Fibroblast of mammary gland (primary cell): ENCODE measurements around the gene RNF34.
A peak's percentile ranks its signal among the peaks of the same experiment; 100 is the strongest.

ENCODE experiments used
- DNase-seq: peaks from one replicate; pipeline ENCODE4 v3.0.0-alpha.2; 2010; ENCODE audit warnings: low read depth
- H3K4me3 ChIP-seq: 2 replicates; pipeline ENCODE4 v1.5.1; 2011; ENCODE audit warnings: low read depth, mild to moderate bottlenecking, low read length, moderate library complexity; ENCODE audit not compliant: control insufficient read depth
- CTCF ChIP-seq: conservative IDR thresholded peaks from 2 replicates; pipeline ENCODE4 v1.5.1; 2011; ENCODE audit warnings: low read depth, low read length, inconsistent platforms; ENCODE audit not compliant: control insufficient read depth, insufficient read depth

Gene RNF34

DNA sequence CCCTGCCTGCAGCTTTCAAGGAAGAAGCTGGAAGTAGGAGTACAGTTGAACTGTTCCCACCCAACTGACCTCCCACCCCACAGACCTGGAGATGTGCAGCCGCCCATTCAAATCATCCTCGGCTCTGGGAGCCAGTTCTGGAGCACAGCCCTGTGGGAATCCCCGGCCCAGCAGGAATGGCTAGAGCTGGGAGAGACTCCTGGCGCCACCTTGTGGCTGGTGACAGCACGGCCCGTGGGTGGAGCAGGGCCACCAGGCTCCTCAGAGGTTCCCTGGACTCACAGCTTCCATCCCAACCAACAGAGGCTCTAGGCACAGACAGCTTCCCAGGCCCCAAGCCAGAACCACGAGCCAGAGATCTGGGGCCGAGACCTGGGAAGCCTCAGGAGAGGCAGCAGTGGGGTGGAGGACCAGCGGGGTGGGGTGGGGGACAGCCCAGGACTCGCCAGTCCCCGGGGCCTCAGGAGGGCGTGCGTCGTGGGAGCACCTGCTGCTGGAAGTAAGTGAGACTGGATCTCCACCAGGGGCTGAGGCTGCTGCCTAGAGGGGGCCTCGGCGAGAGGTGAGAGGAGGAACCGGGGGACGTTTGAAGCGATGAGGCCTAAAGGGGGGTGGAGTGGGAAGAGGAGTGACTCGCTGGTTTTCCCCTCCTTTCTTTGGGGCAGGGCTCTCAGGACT is 43.4 kb downstream of the RNF34 start:
- no peak overlapping the region for H3K4me3 ChIP-seq
- DNase-seq: peak; percentile 73
- TF ChIP-seq CTCF: peak; percentile 91

GRCh38 chr12:121443911-121444841 is 44.3 kb downstream of the RNF34 start:
- no peak overlapping the region for H3K4me3 ChIP-seq
- DNase-seq: no peak
- TF ChIP-seq CTCF: no peak

DNA sequence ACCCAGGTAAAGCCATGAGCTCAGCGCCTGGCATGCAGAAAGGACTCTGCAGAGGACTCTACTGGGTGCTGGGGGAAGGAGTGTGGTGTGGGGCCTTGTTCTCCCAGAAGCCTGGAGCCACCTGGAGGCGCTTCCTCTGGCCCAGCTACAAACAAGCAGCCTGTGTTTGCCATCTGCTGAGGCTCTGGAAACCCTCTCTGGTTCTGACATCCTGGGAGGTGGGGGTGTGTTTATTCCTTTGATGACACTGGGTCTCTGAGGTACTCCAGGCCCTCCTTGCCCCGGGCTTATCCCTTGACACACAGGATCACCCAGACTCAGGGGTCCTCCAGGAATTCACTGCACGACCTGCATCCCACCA is 44.9 kb downstream of the RNF34 start:
- no peak for DNase-seq
- no peak for TF ChIP-seq CTCF
- H3K4me3 ChIP-seq: no peak overlapping the region

DNA sequence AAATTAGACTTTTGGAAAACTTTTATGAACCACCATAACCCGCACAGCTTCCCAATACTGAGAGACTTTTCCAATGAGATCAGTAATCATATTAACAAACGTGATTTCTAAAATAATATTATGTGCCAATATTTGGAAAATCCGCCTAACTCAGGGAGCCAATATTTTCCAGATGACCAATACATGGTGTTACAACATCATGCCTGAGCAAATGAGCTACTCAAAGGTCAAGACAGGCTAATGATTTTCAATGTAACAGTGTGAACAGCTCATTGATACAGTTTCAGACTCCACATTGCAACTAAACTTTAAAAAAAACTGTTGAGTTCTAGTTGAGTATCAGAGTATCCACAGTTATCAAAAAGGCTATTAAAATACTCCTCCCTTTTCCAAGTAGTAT is 46.8 kb downstream of the RNF34 start:
- peak; percentile 35 for DNase-seq
- H3K4me3 ChIP-seq: no peak overlapping the region
- TF ChIP-seq CTCF: no peak

DNA sequence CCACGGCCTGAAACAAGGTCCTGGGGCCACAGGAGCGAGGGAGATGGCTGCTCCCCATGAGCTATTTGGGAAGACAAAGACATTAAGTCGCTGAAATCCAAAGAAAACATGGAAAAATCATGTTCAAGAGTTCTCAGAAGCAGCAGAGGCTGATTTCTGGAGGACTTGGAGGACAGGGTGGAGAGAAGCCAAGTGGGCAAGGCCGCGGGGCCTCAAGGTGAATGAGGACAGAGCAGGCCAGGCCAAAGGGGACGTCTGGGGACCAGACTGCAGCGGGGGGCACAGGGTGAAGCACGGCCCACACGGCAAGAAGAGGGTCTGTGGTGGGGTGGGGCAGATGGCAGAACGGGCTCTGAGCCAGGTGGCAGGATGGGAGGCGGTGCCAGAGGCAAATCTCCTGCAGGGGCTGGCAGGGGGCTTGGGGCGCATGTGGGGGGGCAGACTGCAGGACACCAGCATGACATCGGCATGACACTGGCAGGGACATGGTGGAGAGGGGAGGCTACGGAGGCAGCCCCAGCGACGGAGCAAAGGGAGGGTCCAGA is 48.9 kb downstream of the RNF34 start:
- DNase-seq: no peak
- no peak for TF ChIP-seq CTCF
- H3K4me3 ChIP-seq: no peak overlapping the region

DNA sequence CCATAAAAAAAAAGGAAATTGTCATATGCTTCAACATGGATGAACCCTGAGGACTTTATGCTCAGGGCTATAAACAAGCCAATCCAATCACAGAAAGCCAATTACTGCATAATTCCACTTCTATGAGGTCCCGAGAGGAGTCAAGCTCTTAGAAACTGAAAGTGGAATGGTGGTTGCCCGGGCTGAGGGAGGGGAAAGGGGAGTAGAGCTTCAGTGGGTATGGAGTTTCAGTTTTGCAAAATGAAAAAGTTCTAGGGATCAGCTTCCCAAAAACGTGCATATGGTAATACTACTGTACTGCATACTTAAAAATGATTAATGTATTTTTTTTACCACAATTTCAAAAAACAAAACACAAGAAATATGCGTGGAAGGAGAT is 52.0 kb downstream of the RNF34 start:
- no peak overlapping the region for H3K4me3 ChIP-seq
- no peak for TF ChIP-seq CTCF
- no peak for DNase-seq
